ENCODE data around the gene LDB1.

LDB1 gene

GRCh38 chr10:102106998-102107397 lies 13.2 kb downstream of the LDB1 start:
- Histone ChIP-seq H3K4me1 (ENCODE audit: insufficient read depth, low read length, severe bottlenecking) (no peaks in the 10 kb centered on the region), H3K79me2 (ENCODE audit: insufficient read depth, low read length) (no peaks in the 10 kb centered on the region), H3K9me2 (ENCODE audit: low read depth, low read length) (no peaks in the 10 kb centered on the region), H2AFZ (ENCODE audit: low read length) (no peak overlapping the region), H3K9ac (ENCODE audit: low read length) (no peak overlapping the region), H3K27ac (ENCODE audit: low read depth, low read length, poor library complexity, severe bottlenecking) (no peak overlapping the region), H3K9me3 (ENCODE audit: low read length) (no peaks in the 10 kb centered on the region), H3K36me3 (ENCODE audit: insufficient read depth, low read length) (peaks cover 34% of the 10 kb centered on the region), H3K4me3 (ENCODE audit: low read depth, low read length, poor library complexity, severe bottlenecking) (no peak overlapping the region), H3K27me3 (ENCODE audit: insufficient read depth, low read length) (no peaks in the 10 kb centered on the region), H3F3A (ENCODE audit: insufficient read depth, low read length) (no peaks in the 10 kb centered on the region), H3K4me2 (ENCODE audit: low read length) (no peak overlapping the region), H4K20me1 (ENCODE audit: insufficient read depth, low read length) (no peaks in the 10 kb centered on the region)
- TF ChIP-seq EZH2 (IDR thresholded peaks at IDR 0.05; ENCODE audit: borderline replicate concordance, low read length) = no peak
- TF ChIP-seq, protein P1, sequence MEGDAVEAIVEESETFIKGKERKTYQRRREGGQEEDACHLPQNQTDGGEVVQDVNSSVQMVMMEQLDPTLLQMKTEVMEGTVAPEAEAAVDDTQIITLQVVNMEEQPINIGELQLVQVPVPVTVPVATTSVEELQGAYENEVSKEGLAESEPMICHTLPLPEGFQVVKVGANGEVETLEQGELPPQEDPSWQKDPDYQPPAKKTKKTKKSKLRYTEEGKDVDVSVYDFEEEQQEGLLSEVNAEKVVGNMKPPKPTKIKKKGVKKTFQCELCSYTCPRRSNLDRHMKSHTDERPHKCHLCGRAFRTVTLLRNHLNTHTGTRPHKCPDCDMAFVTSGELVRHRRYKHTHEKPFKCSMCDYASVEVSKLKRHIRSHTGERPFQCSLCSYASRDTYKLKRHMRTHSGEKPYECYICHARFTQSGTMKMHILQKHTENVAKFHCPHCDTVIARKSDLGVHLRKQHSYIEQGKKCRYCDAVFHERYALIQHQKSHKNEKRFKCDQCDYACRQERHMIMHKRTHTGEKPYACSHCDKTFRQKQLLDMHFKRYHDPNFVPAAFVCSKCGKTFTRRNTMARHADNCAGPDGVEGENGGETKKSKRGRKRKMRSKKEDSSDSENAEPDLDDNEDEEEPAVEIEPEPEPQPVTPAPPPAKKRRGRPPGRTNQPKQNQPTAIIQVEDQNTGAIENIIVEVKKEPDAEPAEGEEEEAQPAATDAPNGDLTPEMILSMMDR (IDR thresholded peaks at IDR 0.05; ENCODE audit: low read length) = no peak

DNA sequence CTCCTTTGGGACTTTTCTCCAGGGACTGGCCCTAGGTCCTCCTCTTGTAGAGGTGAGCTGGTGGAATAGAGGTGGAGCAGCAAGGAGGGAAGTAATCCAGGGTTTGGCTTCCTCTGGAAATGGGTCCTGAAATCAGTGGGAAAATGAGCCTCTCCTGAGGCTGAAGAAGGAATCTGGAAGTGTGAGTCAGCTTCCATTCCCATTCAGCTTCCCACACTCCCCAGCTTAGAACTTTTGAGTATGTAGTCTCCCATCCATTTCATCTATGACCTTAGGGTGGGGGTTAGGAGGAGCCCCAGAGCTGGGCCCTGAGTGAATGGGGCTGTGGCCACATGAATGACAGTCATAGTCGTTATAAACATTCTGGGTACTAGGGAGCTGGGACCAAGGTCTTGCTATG lies 17.7 kb downstream of the LDB1 start:
- H3K36me3 ChIP-seq (ENCODE audit: insufficient read depth, low read length) = no peaks in the 10 kb centered on the region
- H3K4me1 ChIP-seq (ENCODE audit: insufficient read depth, low read length, severe bottlenecking) = no peaks in the 10 kb centered on the region
- no peaks in the 10 kb centered on the region for H3K9me2 ChIP-seq (ENCODE audit: low read depth, low read length)

GRCh38 chr10:102101152-102101551 lies 19.0 kb downstream of the LDB1 start:
- no peaks in the 10 kb centered on the region for H3K36me3 ChIP-seq (ENCODE audit: insufficient read depth, low read length)
- TF ChIP-seq EZH2 (IDR thresholded peaks at IDR 0.05; ENCODE audit: borderline replicate concordance, low read length) = no peak
- TF ChIP-seq, protein P1 (IDR thresholded peaks at IDR 0.05; ENCODE audit: low read length) = no peak
- H2AFZ ChIP-seq (ENCODE audit: low read length) = no peak overlapping the region
- H3K79me2 ChIP-seq (ENCODE audit: insufficient read depth, low read length) = no peaks in the 10 kb centered on the region
- no peaks in the 10 kb centered on the region for H3K9me3 ChIP-seq (ENCODE audit: low read length)
- H3K9me2 ChIP-seq (ENCODE audit: low read depth, low read length) = no peaks in the 10 kb centered on the region
- no peak overlapping the region for H3K27ac ChIP-seq (ENCODE audit: low read depth, low read length, poor library complexity, severe bottlenecking)
- no peak overlapping the region for H3K4me2 ChIP-seq (ENCODE audit: low read length)
- no peak overlapping the region for H3K4me3 ChIP-seq (ENCODE audit: low read depth, low read length, poor library complexity, severe bottlenecking)
- H3F3A ChIP-seq (ENCODE audit: insufficient read depth, low read length) = no peaks in the 10 kb centered on the region
- H3K9ac ChIP-seq (ENCODE audit: low read length) = no peak overlapping the region
- no peaks in the 10 kb centered on the region for H4K20me1 ChIP-seq (ENCODE audit: insufficient read depth, low read length)
- H3K4me1 ChIP-seq (ENCODE audit: insufficient read depth, low read length, severe bottlenecking) = no peaks in the 10 kb centered on the region
- H3K27me3 ChIP-seq (ENCODE audit: insufficient read depth, low read length) = no peaks in the 10 kb centered on the region

More for the DNA sequence above, 17.7 kb downstream of the LDB1 start:
- Histone ChIP-seq H2AFZ (ENCODE audit: low read length) (no peak overlapping the region), H3K4me3 (ENCODE audit: low read depth, low read length, poor library complexity, severe bottlenecking) (no peak overlapping the region), H3K9ac (ENCODE audit: low read length) (no peak overlapping the region), H3K27ac (ENCODE audit: low read depth, low read length, poor library complexity, severe bottlenecking) (no peak overlapping the region), H3F3A (ENCODE audit: insufficient read depth, low read length) (no peaks in the 10 kb centered on the region), H3K79me2 (ENCODE audit: insufficient read depth, low read length) (no peaks in the 10 kb centered on the region), H3K9me3 (ENCODE audit: low read length) (no peaks in the 10 kb centered on the region), H3K4me2 (ENCODE audit: low read length) (no peak overlapping the region), H4K20me1 (ENCODE audit: insufficient read depth, low read length) (no peaks in the 10 kb centered on the region), H3K27me3 (ENCODE audit: insufficient read depth, low read length) (no peaks in the 10 kb centered on the region)
- no peak for TF ChIP-seq EZH2 (IDR thresholded peaks at IDR 0.05; ENCODE audit: borderline replicate concordance, low read length)
- TF ChIP-seq, protein P1 (IDR thresholded peaks at IDR 0.05; ENCODE audit: low read length) = no peak

Data from OCI-LY1 (cell line).